Caki2 (cell line): Measurements from ENCODE around the gene TWF2. TPM values are rescaled to one million over a fixed set of nuclear protein-coding genes. Genes with fewer than 3 reads are reported as not detected.
"Not testable (repeated sequence)": the region's sequence is repeated elsewhere in the genome, so short reads cannot be mapped to it uniquely, and the experiment has no call there.

Experiments used
- DNase-seq: peaks from one replicate; pipeline ENCODE4 v3.0.0-alpha.2; 2015; ENCODE audit warnings: low read depth
- in situ Hi-C: cut with HindIII; loops from 2 replicates; pipeline ENCODE4 v1.10.0; 2016; ENCODE audit warnings: low sequenced_read_pairs, low pct_unique_long_range_greater_than_20kb, mixed read lengths
- total RNA-seq: library from RNA; depleted of rRNA; stranded (reverse); fragments of >200 nt; shearing (Covaris generic); gene quantifications from 2 replicates; pipeline ENCODE4 v1.2.3, GENCODE V29; 2014; ENCODE audit warnings: low replicate concordance; rRNA removed

TWF2 gene
- total RNA-seq = 206 and 242 TPM in 2 replicates

- in situ Hi-C loops = no loop called here
- peak; percentile 75 for DNase-seq
Measured at GRCh38 chr3:52238761-52239701, at the start of gene TWF2. TSS of gene TWF2 (minus strand) at chr3:52239158. CDS start at chr3:52239016, 142 bp downstream.

- in situ Hi-C loops = no loop called here
- DNase-seq = no peak
Measured at GRCh38 chr3:52288674-52289073, 49.7 kb upstream of the TWF2 start.

- peak; percentile 78 for DNase-seq
- in situ Hi-C loops = no loop called here
Measured at GRCh38 chr3:52286777-52287110, 47.8 kb upstream of the TWF2 start.

- in situ Hi-C loops = not testable (repeated sequence)
Measured at GRCh38 chr3:52284051-52284450, 45.1 kb upstream of the TWF2 start.

GRCh38 chr3:52283306-52283705, 44.3 kb upstream of the TWF2 start:
- DNase-seq = no peak
- in situ Hi-C loops = no loop called here

More at GRCh38 chr3:52284051-52284450, 45.1 kb upstream of the TWF2 start:
- DNase-seq = not testable (repeated sequence)

GRCh38 chr3:52281981-52282801, 43.2 kb upstream of the TWF2 start:
- in situ Hi-C loops = no loop called here
- peak; percentile 63 for DNase-seq

- no peak for DNase-seq
- in situ Hi-C loops = no loop called here
Measured at GRCh38 chr3:52280050-52280461, 41.1 kb upstream of the TWF2 start.

- in situ Hi-C loops = no loop called here
- DNase-seq = no peak
Measured at GRCh38 chr3:52279596-52279995, 40.6 kb upstream of the TWF2 start.

- peak; percentile 79 for DNase-seq
- in situ Hi-C loops = no loop called here
Measured at GRCh38 chr3:52278510-52279069, 39.6 kb upstream of the TWF2 start, which contains the start of gene WDR82. TSS of gene WDR82 (minus strand) at chr3:52278649. CDS start at chr3:52278361, 288 bp downstream.

GRCh38 chr3:52277972-52278509, 39.1 kb upstream of the TWF2 start:
- peak; percentile 78 for DNase-seq

GRCh38 chr3:52277071-52277964, 38.4 kb upstream of the TWF2 start:
- DNase-seq = no peak
- in situ Hi-C loops = no loop called here

More at GRCh38 chr3:52277972-52278509, 39.1 kb upstream of the TWF2 start:
- in situ Hi-C loops = no loop called here

GRCh38 chr3:52274781-52275180, 35.8 kb upstream of the TWF2 start:
- in situ Hi-C loops, DNase-seq: not testable (repeated sequence)

GRCh38 chr3:52272831-52273230, 33.9 kb upstream of the TWF2 start:
- in situ Hi-C loops = no loop called here
- no peak for DNase-seq

- in situ Hi-C loops, DNase-seq: not testable (repeated sequence)
Measured at GRCh38 chr3:52272172-52272571, 33.2 kb upstream of the TWF2 start.

GRCh38 chr3:52270252-52270754, 31.3 kb upstream of the TWF2 start:
- in situ Hi-C loops = no loop called here
- no peak for DNase-seq

GRCh38 chr3:52269776-52270175, 30.8 kb upstream of the TWF2 start:
- in situ Hi-C loops = no loop called here
- DNase-seq = no peak

- in situ Hi-C loops = no loop called here
- no peak for DNase-seq
Measured at GRCh38 chr3:52268036-52268435, 29.1 kb upstream of the TWF2 start.
